AML-193 (cell line): ENCODE data around the gene PDHX.

Experiments
- DNase-seq, 2 experiments: peaks; one replicate each; lab custom pipeline; 2025; lab: John Stamatoyannopoulos, UW

The PDHX gene

GRCh38 chr11:35045236-35045820 is 128.9 kb downstream of the PDHX start:
- DNase-seq, result peak in 1 of 2 experiments; percentile 30
